Right lobe of liver (tissue), 4 donors: ENCODE measurements around the gene HSPG2.
"Not testable (repeated sequence)": the region's sequence is repeated elsewhere in the genome, so short reads cannot be mapped to it uniquely, and the experiment has no call there.

ENCODE experiments used
- CTCF ChIP-seq, 4 donors: fragments of 200-600 bp in 3 of 4; fragments of 450-650 bp in 1 of 4; IDR thresholded peaks; one replicate each; pipeline versions ENCODE4 v1.5.1 to v1.8.0; 2016 to 2022; ENCODE audit warnings: antibody characterized with exemption in 4 of 4, mild to moderate bottlenecking in 2 of 4
- POLR2A ChIP-seq: fragments of 450-650 bp; IDR thresholded peaks from one replicate; pipeline ENCODE4 v1.6.1; 2017; ENCODE audit warnings: antibody characterized with exemption, mild to moderate bottlenecking
- donor health status: DM: no; HTN: no; CAD: no.
- donor health status: DM: no; HTN: no; CAD: no.
- donor health status: DM: no; HTN: yes; CAD: no.

- not testable (repeated sequence) for TF ChIP-seq POLR2A; CTCF (IDR thresholded peaks at IDR 0.05)
These were observed 44.1 kb upstream of the HSPG2 start for GRCh38 chr1:21981253-21981652.
